ENCODE data around the gene FBP1.

DNA sequence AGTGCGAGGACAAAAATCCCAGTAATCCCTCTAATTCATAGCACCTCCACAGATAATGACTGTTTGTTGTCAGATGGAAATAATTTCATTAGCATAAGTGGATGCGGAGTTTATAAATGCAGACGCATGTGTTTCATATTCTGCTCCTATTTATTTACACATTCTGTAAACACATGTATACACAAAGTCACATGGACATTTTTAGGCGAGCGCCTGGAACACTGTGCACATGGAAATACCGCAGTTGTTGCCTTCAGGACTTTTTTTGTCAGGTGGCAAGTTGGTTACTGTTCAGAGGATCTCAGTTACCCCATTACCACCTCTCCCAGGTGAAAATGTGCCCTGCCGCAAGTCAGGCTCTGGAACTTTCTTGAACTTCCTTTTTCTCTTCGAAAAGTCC, 40.3 kb upstream of the FBP1 start:
- TF ChIP-seq, protein P1, sequence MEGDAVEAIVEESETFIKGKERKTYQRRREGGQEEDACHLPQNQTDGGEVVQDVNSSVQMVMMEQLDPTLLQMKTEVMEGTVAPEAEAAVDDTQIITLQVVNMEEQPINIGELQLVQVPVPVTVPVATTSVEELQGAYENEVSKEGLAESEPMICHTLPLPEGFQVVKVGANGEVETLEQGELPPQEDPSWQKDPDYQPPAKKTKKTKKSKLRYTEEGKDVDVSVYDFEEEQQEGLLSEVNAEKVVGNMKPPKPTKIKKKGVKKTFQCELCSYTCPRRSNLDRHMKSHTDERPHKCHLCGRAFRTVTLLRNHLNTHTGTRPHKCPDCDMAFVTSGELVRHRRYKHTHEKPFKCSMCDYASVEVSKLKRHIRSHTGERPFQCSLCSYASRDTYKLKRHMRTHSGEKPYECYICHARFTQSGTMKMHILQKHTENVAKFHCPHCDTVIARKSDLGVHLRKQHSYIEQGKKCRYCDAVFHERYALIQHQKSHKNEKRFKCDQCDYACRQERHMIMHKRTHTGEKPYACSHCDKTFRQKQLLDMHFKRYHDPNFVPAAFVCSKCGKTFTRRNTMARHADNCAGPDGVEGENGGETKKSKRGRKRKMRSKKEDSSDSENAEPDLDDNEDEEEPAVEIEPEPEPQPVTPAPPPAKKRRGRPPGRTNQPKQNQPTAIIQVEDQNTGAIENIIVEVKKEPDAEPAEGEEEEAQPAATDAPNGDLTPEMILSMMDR (IDR thresholded peaks at IDR 0.05) = no peak
- TF ChIP-seq POLR2A (IDR thresholded peaks at IDR 0.05) (no peak), POLR2AphosphoS5 (IDR thresholded peaks at IDR 0.05) (no peak)
